NCI-H526 treated with DMSO at 0.1 percent for 48 hours (cell line): ENCODE data around the gene MYL7.
A peak's percentile ranks its signal among the peaks of the same experiment; 100 is the strongest.
"Not testable (repeated sequence)": the region's sequence is repeated elsewhere in the genome, so short reads cannot be mapped to it uniquely, and the experiment has no call there.

ENCODE experiments used
- DNase-seq: peaks from one replicate; lab custom pipeline; 2025; lab: John Stamatoyannopoulos, UW

Gene MYL7

GRCh38 chr7:44131173-44132029 lies 9.7 kb downstream of the MYL7 start:
- peak; percentile 22 for DNase-seq

GRCh38 chr7:44128721-44129582 lies 12.2 kb downstream of the MYL7 start:
- no peak for DNase-seq

- no peak for DNase-seq
Observed at GRCh38 chr7:44127161-44127560, 14.0 kb downstream of the MYL7 start.

- DNase-seq, result not testable (repeated sequence)
Observed at GRCh38 chr7:44126574-44126973, 14.6 kb downstream of the MYL7 start.

GRCh38 chr7:44124822-44125202 lies 16.3 kb downstream of the MYL7 start:
- DNase-seq, result no peak

GRCh38 chr7:44123190-44124003 lies 17.7 kb downstream of the MYL7 start, which contains the start of gene POLD2:
Gene POLD2, minus strand, starts transcription at chr7:44123548. Its CDS starts 1,495 bp downstream, at chr7:44122053.
- DNase-seq, result peak; percentile 92

- DNase-seq, result no peak
Observed at GRCh38 chr7:44122529-44122928, 18.6 kb downstream of the MYL7 start.

- DNase-seq, result no peak
Observed at GRCh38 chr7:44121761-44122420, 19.2 kb downstream of the MYL7 start.

GRCh38 chr7:44120395-44120794 lies 20.7 kb downstream of the MYL7 start:
- no peak for DNase-seq

- DNase-seq, result no peak
Observed at GRCh38 chr7:44119829-44120380, 21.2 kb downstream of the MYL7 start.

GRCh38 chr7:44117801-44118429 lies 23.2 kb downstream of the MYL7 start:
- DNase-seq, result no peak

GRCh38 chr7:44116789-44117666 lies 24.1 kb downstream of the MYL7 start:
- no peak for DNase-seq

GRCh38 chr7:44116087-44116788 lies 24.9 kb downstream of the MYL7 start:
- no peak for DNase-seq

- DNase-seq, result no peak
Observed at GRCh38 chr7:44114586-44115310, 26.4 kb downstream of the MYL7 start.

- DNase-seq, result no peak
Observed at GRCh38 chr7:44113764-44114354, 27.3 kb downstream of the MYL7 start.

- DNase-seq, result no peak
Observed at GRCh38 chr7:44112997-44113763, 28.0 kb downstream of the MYL7 start.
